Middle frontal gyrus (tissue), 1 donor: Measurements from ENCODE around the gene RYR2.
A peak's percentile ranks its signal among the peaks of the same experiment; 100 is the strongest.

Experiments
- DNase-seq: peaks from one replicate; pipeline ENCODE4 v3.0.0-alpha.2; 2015; ENCODE audit warnings: low spot score; ENCODE audit errors: extremely low spot score

The RYR2 gene

GRCh38 chr1:237640011-237640671, 598.2 kb downstream of the RYR2 start:
- DNase-seq, result no peak

GRCh38 chr1:237640966-237641365, 599.0 kb downstream of the RYR2 start:
- DNase-seq, result no peak

- no peak for DNase-seq
These were observed 608.8 kb downstream of the RYR2 start for GRCh38 chr1:237650809-237651208.

- no peak for DNase-seq
These were observed 613.8 kb downstream of the RYR2 start for GRCh38 chr1:237655778-237656177.

GRCh38 chr1:237664348-237664747, 622.4 kb downstream of the RYR2 start:
- no peak for DNase-seq

- DNase-seq, result no peak
These were observed 628.3 kb downstream of the RYR2 start for GRCh38 chr1:237670302-237670701.

GRCh38 chr1:237671262-237671661, 629.3 kb downstream of the RYR2 start:
- no peak for DNase-seq

- DNase-seq, result no peak
These were observed 630.0 kb downstream of the RYR2 start for GRCh38 chr1:237671935-237672334.

GRCh38 chr1:237672748-237673147, 630.8 kb downstream of the RYR2 start:
- DNase-seq, result no peak

GRCh38 chr1:237673631-237674030, 631.6 kb downstream of the RYR2 start:
- DNase-seq, result no peak

GRCh38 chr1:237677979-237678378, 636.0 kb downstream of the RYR2 start:
- DNase-seq, result no peak

- DNase-seq, result no peak
These were observed 637.7 kb downstream of the RYR2 start for GRCh38 chr1:237679687-237680086.

- no peak for DNase-seq
These were observed 639.2 kb downstream of the RYR2 start for GRCh38 chr1:237681210-237681609.

GRCh38 chr1:237684236-237684635, 642.3 kb downstream of the RYR2 start:
- no peak for DNase-seq

- DNase-seq, result no peak
These were observed 643.6 kb downstream of the RYR2 start for GRCh38 chr1:237685551-237685950.

- DNase-seq, result no peak
These were observed 645.8 kb downstream of the RYR2 start for GRCh38 chr1:237687804-237688203.

- no peak for DNase-seq
These were observed 648.7 kb downstream of the RYR2 start for GRCh38 chr1:237690656-237691055.

GRCh38 chr1:237692255-237692654, 650.3 kb downstream of the RYR2 start:
- no peak for DNase-seq

GRCh38 chr1:237695878-237696277, 653.9 kb downstream of the RYR2 start:
- DNase-seq, result no peak

- no peak for DNase-seq
These were observed 658.2 kb downstream of the RYR2 start for GRCh38 chr1:237700181-237700580.

GRCh38 chr1:237701534-237701933, 659.5 kb downstream of the RYR2 start:
- no peak for DNase-seq

GRCh38 chr1:237702161-237702560, 660.2 kb downstream of the RYR2 start:
- DNase-seq, result no peak

- DNase-seq, result peak; percentile 5
These were observed 663.5 kb downstream of the RYR2 start for GRCh38 chr1:237705462-237705861.

- DNase-seq, result no peak
These were observed 667.4 kb downstream of the RYR2 start for GRCh38 chr1:237709355-237709754.
